ENCODE measurements around the gene TSPAN19. TPM values are rescaled to one million over a fixed set of nuclear protein-coding genes. Genes with fewer than 3 reads are reported as not detected.

The TSPAN19 gene
- total RNA-seq, 1 experiment from 2014 or later, result 0.32 TPM

- ChIA-PET POLR2A (no interaction called here), CTCF (interaction anchor here (1.6 kb wide), 1 partner anchor 17 kb away, joined by 5 read pairs; no protein-coding TSS in a partner anchor)
- intact Hi-C loops (cut with micrococcal nuclease), result no loop called here
Measured at GRCh38 chr12:85059594-85059993, 23.5 kb upstream of the TSPAN19 start.

GRCh38 chr12:85058339-85058738 is 22.3 kb upstream of the TSPAN19 start:
- Histone ChIP-seq H3K79me2 (ENCODE audit: insufficient read depth, low read length) (no peaks in the 10 kb centered on the region), H3K9ac (ENCODE audit: low read length) (no peak overlapping the region), H3K4me3 (replicated peaks in 1 of 2; ENCODE audit: low read depth in 1 of 2, low read length in 2 of 2) (no peak overlapping the region), H3K36me3 (ENCODE audit: control insufficient read depth in 1 of 2, insufficient read depth in 2 of 2, low read length in 2 of 2) (no peaks in the 10 kb centered on the region), H3K4me1 (ENCODE audit: control insufficient read depth in 1 of 2, insufficient read depth in 2 of 2, low read length in 2 of 2) (no peaks in the 10 kb centered on the region), H3K9me2 (ENCODE audit: insufficient read depth) (no peaks in the 10 kb centered on the region), H3K27ac (ENCODE audit: low read depth, low read length) (no peak overlapping the region), H3K9me3 (ENCODE audit: control insufficient read depth in 1 of 2, insufficient read depth in 1 of 2, low read depth in 1 of 2, low read length in 2 of 2) (no peaks in the 10 kb centered on the region), H3K4me2 (ENCODE audit: low read length) (no peak overlapping the region), H2AFZ (ENCODE audit: low read depth, low read length, poor library complexity, severe bottlenecking) (no peak overlapping the region), H3K27me3 (ENCODE audit: insufficient read depth, low read length) (no peaks in the 10 kb centered on the region), H4K20me1 (ENCODE audit: insufficient read depth) (no peaks in the 10 kb centered on the region)
- ATAC-seq (no peak), DNase-seq (ENCODE audit: low read depth, low spot score) (no peak)
- RAD21 ChIA-PET (ENCODE audit: low non-redundant PET in 1 of 2, low total read pairs in 2 of 2, uncharacterized antibody in 2 of 2, unreplicated experiment in 2 of 2), result no interaction called here
- BruUV-seq (replicated peaks), result no TSS peak
- no peak for TF ChIP-seq EZH2 (IDR thresholded peaks at IDR 0.05)
- TF ChIP-seq SIN3A (IDR thresholded peaks at IDR 0.05; ENCODE audit: low read depth), result no peak
- TF ChIP-seq CTCF (IDR thresholded peaks at IDR 0.05 in 2 of 3, conservative IDR thresholded peaks at IDR 0.05 in 1 of 3; ENCODE audit: borderline replicate concordance in 1 of 3, insufficient read depth in 1 of 3, low read depth in 2 of 3, low read length in 2 of 3), result no peak
- TF ChIP-seq POLR2AphosphoS5 (IDR thresholded peaks at IDR 0.05; ENCODE audit: low read depth, low read length), result no peak
- TF ChIP-seq CBX3 (IDR thresholded peaks at IDR 0.05; ENCODE audit: low read depth), result no peak
- no peak for TF ChIP-seq JUND (IDR thresholded peaks at IDR 0.05)
- no peak for TF ChIP-seq SRF (IDR thresholded peaks at IDR 0.05; ENCODE audit: low read depth)
- no peak for TF ChIP-seq SP1 (IDR thresholded peaks at IDR 0.05; ENCODE audit: low read depth)
- TF ChIP-seq ZNF274 (IDR thresholded peaks at IDR 0.05; ENCODE audit: low read depth, low read length), result no peak
- TF ChIP-seq RAD21 (IDR thresholded peaks at IDR 0.05; ENCODE audit: low read depth), result no peak
- CTCF ChIA-PET, result interaction anchor here (0.7 to 1.6 kb wide), 2 partner anchors 18 kb away, joined by 3 to 5 read pairs; no protein-coding TSS in a partner anchor
- POLR2A ChIA-PET, result no interaction called here
- intact Hi-C loops (cut with micrococcal nuclease), result no loop called here

More at GRCh38 chr12:85059594-85059993, 23.5 kb upstream of the TSPAN19 start:
- Histone ChIP-seq H3K4me2 (ENCODE audit: low read length) (no peak overlapping the region), H3K4me3 (replicated peaks in 1 of 2; ENCODE audit: low read depth in 1 of 2, low read length in 2 of 2) (no peak overlapping the region), H4K20me1 (ENCODE audit: insufficient read depth) (no peaks in the 10 kb centered on the region), H3K79me2 (ENCODE audit: insufficient read depth, low read length) (no peaks in the 10 kb centered on the region), H3K9me2 (ENCODE audit: insufficient read depth) (no peaks in the 10 kb centered on the region), H3K4me1 (ENCODE audit: control insufficient read depth in 1 of 2, insufficient read depth in 2 of 2, low read length in 2 of 2) (no peaks in the 10 kb centered on the region), H3K9me3 (ENCODE audit: control insufficient read depth in 1 of 2, insufficient read depth in 1 of 2, low read depth in 1 of 2, low read length in 2 of 2) (no peaks in the 10 kb centered on the region), H3K27ac (ENCODE audit: low read depth, low read length) (no peak overlapping the region), H3K36me3 (ENCODE audit: control insufficient read depth in 1 of 2, insufficient read depth in 2 of 2, low read length in 2 of 2) (no peaks in the 10 kb centered on the region), H3K9ac (ENCODE audit: low read length) (no peak overlapping the region), H3K27me3 (ENCODE audit: insufficient read depth, low read length) (no peaks in the 10 kb centered on the region), H2AFZ (ENCODE audit: low read depth, low read length, poor library complexity, severe bottlenecking) (no peak overlapping the region)
- ATAC-seq (no peak), DNase-seq (ENCODE audit: low read depth, low spot score) (no peak)
- RAD21 ChIA-PET (ENCODE audit: low non-redundant PET in 1 of 2, low total read pairs in 2 of 2, uncharacterized antibody in 2 of 2, unreplicated experiment in 2 of 2), result no interaction called here
- no TSS peak for BruUV-seq (replicated peaks)
- TF ChIP-seq MAX (IDR thresholded peaks at IDR 0.05) (no peak), EZH2 (IDR thresholded peaks at IDR 0.05) (no peak), POLR2AphosphoS5 (IDR thresholded peaks at IDR 0.05; ENCODE audit: low read depth, low read length) (no peak), ZFX (IDR thresholded peaks at IDR 0.05) (no peak)
